Endothelial cell of umbilical vein (primary cell): ENCODE results near the gene HSD17B14. TPM values are rescaled to one million over a fixed set of nuclear protein-coding genes. Genes with fewer than 3 reads are reported as not detected.

Source experiments
- BruUV-seq: library from RNA; stranded (reverse); fragments of 400-500 nt; replicated peaks from 2 replicates; lab custom pipeline; 2021; lab: Mats Ljungman, UMichigan
- CTCF ChIA-PET: fragments of 300-600, 350-600 bp; sonication (Branson Sonifier 250); formaldehyde crosslinking; loops from one replicate; lab custom pipeline; 2021; ENCODE audit warnings: antibody characterized with exemption, inconsistent platforms; lab: Charles Lee
- POLR2A ChIA-PET: fragments of 300-600, 350-600 bp; sonication (Branson Sonifier 250); formaldehyde crosslinking; loops from one replicate; lab custom pipeline; 2021; ENCODE audit warnings: antibody characterized with exemption, inconsistent platforms; lab: Charles Lee
- DNase-seq: peaks from one replicate; pipeline ENCODE4 v3.0.0-alpha.2; 2011; ENCODE audit warnings: low read depth, low spot score
- FAIRE-seq: peaks from 2 replicates; lab custom pipeline; 2011; peaks lifted over from hg19 to GRCh38; lab: Jason Lieb, UNC
- H2AFZ ChIP-seq: 2 replicates; pipeline ENCODE4 v1.6.0; 2012; ENCODE audit warnings: low read depth, low read length, control low read depth, inconsistent platforms
- H3K27ac ChIP-seq: 2 replicates; pipeline ENCODE4 v1.5.1; 2011; ENCODE audit warnings: low read depth, mild to moderate bottlenecking, control low read depth, low read length, moderate library complexity; ENCODE audit not compliant: insufficient read depth
- H3K27me3 ChIP-seq, 2 experiments: 2 replicates each; pipeline versions ENCODE4 v1.6.0 to v1.6.1; 2011; ENCODE audit warnings: low read length in 2 of 2, mixed read lengths in 1 of 2; ENCODE audit not compliant: control insufficient read depth in 2 of 2, insufficient read depth in 2 of 2
- H3K36me3 ChIP-seq, 2 experiments: 2 replicates in 1 of 2; 3 replicates in 1 of 2; pipeline ENCODE4 v1.5.1; 2011; ENCODE audit warnings: low read length in 2 of 2, mild to moderate bottlenecking in 1 of 2, moderate library complexity in 1 of 2; ENCODE audit not compliant: control insufficient read depth in 2 of 2, insufficient read depth in 2 of 2; ENCODE audit errors: extremely low read depth in 1 of 2
- H3K4me1 ChIP-seq: 3 replicates; pipeline ENCODE4 v1.5.1; 2011; ENCODE audit warnings: mild to moderate bottlenecking, low read length; ENCODE audit not compliant: control insufficient read depth, insufficient read depth; ENCODE audit errors: extremely low read depth
- H3K4me2 ChIP-seq: 2 replicates; pipeline ENCODE4 v1.6.1; 2011; ENCODE audit warnings: low read length, control low read depth, mixed read lengths; ENCODE audit not compliant: insufficient read depth
- H3K4me3 ChIP-seq, 3 experiments: fragments of 200-600 bp in 1 of 3; sonication (generic), shearing (Covaris generic) in 1 of 3; replicated peaks in 1 of 3; 2 replicates each; pipeline ENCODE4 v1.5.1; 2011 to 2016; ENCODE audit warnings: control low read depth in 3 of 3, low read length in 3 of 3, mild to moderate bottlenecking in 2 of 3, inconsistent platforms in 1 of 3, low read depth in 1 of 3, moderate library complexity in 1 of 3; ENCODE audit not compliant: insufficient read depth in 1 of 3
- H3K79me2 ChIP-seq: 2 replicates; pipeline ENCODE4 v1.6.0; 2012; ENCODE audit warnings: low read length, inconsistent platforms; ENCODE audit not compliant: control insufficient read depth, insufficient read depth
- H3K9ac ChIP-seq: replicated peaks from 2 replicates; pipeline ENCODE3; 2011; ENCODE audit warnings: low read length, control low read depth; ENCODE audit not compliant: insufficient read depth; ENCODE audit errors: extremely low read depth
- H3K9me1 ChIP-seq: replicated peaks from 3 replicates; pipeline ENCODE4 v1.6.0; 2011; ENCODE audit warnings: mild to moderate bottlenecking, low read length; ENCODE audit not compliant: control insufficient read depth, insufficient read depth; ENCODE audit errors: extremely low read depth
- H3K9me3 ChIP-seq: replicated peaks from 2 replicates; pipeline ENCODE4 v1.5.1; 2012; ENCODE audit warnings: low read length, inconsistent platforms; ENCODE audit not compliant: control insufficient read depth, insufficient read depth
- H4K20me1 ChIP-seq: replicated peaks from 2 replicates; pipeline ENCODE3; 2011; ENCODE audit warnings: mild to moderate bottlenecking, low read length; ENCODE audit not compliant: control insufficient read depth, insufficient read depth; ENCODE audit errors: extremely low read depth
- EZH2 ChIP-seq: IDR thresholded peaks from 2 replicates; pipeline ENCODE4 v1.6.1; 2012; ENCODE audit warnings: borderline replicate concordance, low read depth, mild to moderate bottlenecking, moderate library complexity, low read length, inconsistent platforms; ENCODE audit not compliant: severe bottlenecking
- FOS ChIP-seq: IDR thresholded peaks from 2 replicates; pipeline ENCODE4 v1.6.1; 2011; ENCODE audit warnings: mild to moderate bottlenecking, low read length, moderate library complexity, borderline replicate concordance; ENCODE audit not compliant: insufficient read depth
- GATA2 ChIP-seq: IDR thresholded peaks from 2 replicates; pipeline ENCODE4 v1.7.0; 2011; ENCODE audit warnings: low read depth, mild to moderate bottlenecking, moderate library complexity, mixed read lengths, low read length; ENCODE audit not compliant: insufficient read length, insufficient read depth
- JUN ChIP-seq: IDR thresholded peaks from 2 replicates; pipeline ENCODE4 v1.6.1; 2011; ENCODE audit warnings: borderline replicate concordance, low read depth; ENCODE audit not compliant: insufficient read length, insufficient read depth
- MAX ChIP-seq: IDR thresholded peaks from 2 replicates; pipeline ENCODE4 v1.6.1; 2011; ENCODE audit not compliant: insufficient read depth, insufficient read length
- MYC ChIP-seq: IDR thresholded peaks from one replicate; pipeline ENCODE4 v1.6.1; 2011; ENCODE audit warnings: mild to moderate bottlenecking, low read depth, low read length
- POLR2A ChIP-seq: IDR thresholded peaks from 2 replicates; pipeline ENCODE4 v1.6.1; 2012; ENCODE audit warnings: low read depth, mild to moderate bottlenecking, control low read depth, low read length
- POLR2AphosphoS5 ChIP-seq: IDR thresholded peaks from 2 replicates; pipeline ENCODE4 v1.6.1; 2012; ENCODE audit warnings: low read depth, mild to moderate bottlenecking, control low read depth, low read length, moderate library complexity; ENCODE audit not compliant: insufficient read depth
- dilution Hi-C: fragments of 300-500 bp; cut with MboI; formaldehyde crosslinking; loops from one replicate; pipeline ENCODE4 v1.15.0; 2019; ENCODE audit warnings: low sequenced_read_pairs; ENCODE audit not compliant: extremely low pct_ligation_motif_present
- intact Hi-C: fragments of 100-400 bp; cut with micrococcal nuclease; formaldehyde crosslinking; loops from one replicate; pipeline ENCODE4 v1.10.0; 2022
- polyA plus RNA-seq, 4 experiments: library from polyadenylated mRNA; depleted of rRNA in 3 of 4; stranded (reverse) in 3 of 4; unstranded in 1 of 4; fragments of >200 nt; gene quantifications; 2 replicates each; pipeline versions ENCODE4 v1.2.1 to v1.2.3, GENCODE V29; 2011 to 2012; ENCODE audit warnings: missing spikeins in 1 of 4
- total RNA-seq: library from RNA; stranded (reverse); gene quantifications from 2 replicates; pipeline ENCODE4 v1.2.3, GENCODE V29; 2021
- TF ChIP-seq, protein P1 (sequence below), 2 donors: IDR thresholded peaks; 1 replicate in 1 of 2; 2 replicates in 1 of 2; pipeline ENCODE4 v1.5.1; 2011; ENCODE audit warnings: low read length in 2 of 2, mild to moderate bottlenecking in 2 of 2, moderate library complexity in 2 of 2, control low read depth in 1 of 2, inconsistent platforms in 1 of 2, low read depth in 1 of 2; ENCODE audit not compliant: insufficient read depth in 1 of 2; ENCODE audit errors: extremely low read depth in 1 of 2

HSD17B14 gene
- total and polyA plus RNA-seq, 2 donors (not counting 3 experiments of a cell fraction or from before 2014, with no cell fraction given) = 20.9 to 46.3 TPM

GRCh38 chr19:48770734-48771472, 65.4 kb downstream of the HSD17B14 start:
- H4K20me1 ChIP-seq = no peaks in the 10 kb centered on the region
- H3K36me3 ChIP-seq = no peaks in the 10 kb centered on the region
- FAIRE-seq (no peak), DNase-seq (no peak)
- H3K27ac ChIP-seq = no peak overlapping the region
- H3K4me3 ChIP-seq = no peak overlapping the region
- H2AFZ ChIP-seq = peak overlapping the region; percentile 54
- no peaks in the 10 kb centered on the region for H3K27me3 ChIP-seq
- TF ChIP-seq MYC (no peak), JUN (no peak), EZH2 (no peak), POLR2A (no peak), FOS (no peak), GATA2 (no peak), POLR2AphosphoS5 (no peak), MAX (no peak)
- TF ChIP-seq, protein P1, sequence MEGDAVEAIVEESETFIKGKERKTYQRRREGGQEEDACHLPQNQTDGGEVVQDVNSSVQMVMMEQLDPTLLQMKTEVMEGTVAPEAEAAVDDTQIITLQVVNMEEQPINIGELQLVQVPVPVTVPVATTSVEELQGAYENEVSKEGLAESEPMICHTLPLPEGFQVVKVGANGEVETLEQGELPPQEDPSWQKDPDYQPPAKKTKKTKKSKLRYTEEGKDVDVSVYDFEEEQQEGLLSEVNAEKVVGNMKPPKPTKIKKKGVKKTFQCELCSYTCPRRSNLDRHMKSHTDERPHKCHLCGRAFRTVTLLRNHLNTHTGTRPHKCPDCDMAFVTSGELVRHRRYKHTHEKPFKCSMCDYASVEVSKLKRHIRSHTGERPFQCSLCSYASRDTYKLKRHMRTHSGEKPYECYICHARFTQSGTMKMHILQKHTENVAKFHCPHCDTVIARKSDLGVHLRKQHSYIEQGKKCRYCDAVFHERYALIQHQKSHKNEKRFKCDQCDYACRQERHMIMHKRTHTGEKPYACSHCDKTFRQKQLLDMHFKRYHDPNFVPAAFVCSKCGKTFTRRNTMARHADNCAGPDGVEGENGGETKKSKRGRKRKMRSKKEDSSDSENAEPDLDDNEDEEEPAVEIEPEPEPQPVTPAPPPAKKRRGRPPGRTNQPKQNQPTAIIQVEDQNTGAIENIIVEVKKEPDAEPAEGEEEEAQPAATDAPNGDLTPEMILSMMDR (IDR thresholded peaks at IDR 0.05; ENCODE audit: extremely low read depth in 1 of 2, insufficient read depth in 1 of 2, low read depth in 1 of 2, low read length in 2 of 2) = no peak
- no peaks in the 10 kb centered on the region for H3K9me1 ChIP-seq
- no peak overlapping the region for H3K9ac ChIP-seq
- H3K9me3 ChIP-seq = no peaks in the 10 kb centered on the region
- CTCF ChIA-PET = interaction anchor here (1.4 to 1.7 kb wide), 2 partner anchors 18 to 72 kb away, joined by 4 to 5 read pairs; no protein-coding TSS in a partner anchor
- H3K79me2 ChIP-seq = no peaks in the 10 kb centered on the region
- intact Hi-C loops (no loop called here), dilution Hi-C loops (no loop called here)
- POLR2A ChIA-PET = no interaction called here
- no TSS peak for BruUV-seq
- no peak overlapping the region for H3K4me2 ChIP-seq
- H3K4me1 ChIP-seq = no peaks in the 10 kb centered on the region
